Tibial nerve (tissue), 4 donors: Measurements from ENCODE around the gene ACOT13. TPM values are rescaled to one million over a fixed set of nuclear protein-coding genes. Genes with fewer than 3 reads are reported as not detected.
"Not testable (repeated sequence)": the region's sequence is repeated elsewhere in the genome, so short reads cannot be mapped to it uniquely, and the experiment has no call there.

Experiments
- DNase-seq, 2 donors: peaks; one replicate each; pipeline ENCODE4 v3.0.0-alpha.2; 2019; ENCODE audit warnings: low spot score in 2 of 2
- H3K27ac ChIP-seq, 4 donors: fragments of 200-600 bp; sonication (generic) in 3 of 4; one replicate each; pipeline ENCODE4 v1.5.1; 2017 to 2019; ENCODE audit warnings: mild to moderate bottlenecking in 1 of 4
- H3K27me3 ChIP-seq, 2 donors: fragments of 200-600 bp; sonication (generic) in 1 of 2; one replicate each; pipeline versions ENCODE4 v1.5.1 to v1.6.0; 2017 to 2019
- H3K36me3 ChIP-seq, 3 donors: fragments of 200-600 bp; sonication (generic); one replicate each; pipeline ENCODE4 v1.5.1; 2018 to 2019
- H3K4me1 ChIP-seq, 4 donors: fragments of 200-600 bp; sonication (generic) in 3 of 4; one replicate each; pipeline ENCODE4 v1.5.1; 2017 to 2019
- H3K4me3 ChIP-seq, 4 donors: fragments of 200-600 bp; sonication (generic) in 3 of 4; one replicate each; pipeline ENCODE4 v1.5.1; 2017 to 2019; ENCODE audit warnings: mild to moderate bottlenecking in 1 of 4, moderate library complexity in 1 of 4
- H3K9me3 ChIP-seq, 4 donors: fragments of 200-600 bp; sonication (generic) in 3 of 4; one replicate each; pipeline ENCODE4 v1.5.1; 2017 to 2019
- CTCF ChIP-seq, 5 experiments: fragments of 200-600 bp in 3 of 5; fragments of 450-650 bp in 2 of 5; sonication (generic) in 3 of 5; IDR thresholded peaks; one replicate each; pipeline ENCODE4 v1.5.1; 2016 to 2019; ENCODE audit warnings: antibody characterized with exemption in 5 of 5, mild to moderate bottlenecking in 3 of 5, moderate library complexity in 2 of 5
- EP300 ChIP-seq, 2 donors: sonication (generic); formaldehyde crosslinking; IDR thresholded peaks; one replicate each; pipeline ENCODE4 v1.6.1; 2017; ENCODE audit warnings: antibody characterized with exemption in 2 of 2, mild to moderate bottlenecking in 1 of 2
- POLR2A ChIP-seq, 2 donors: fragments of 450-650 bp; IDR thresholded peaks; one replicate each; pipeline ENCODE4 v1.6.1; 2017; ENCODE audit warnings: antibody characterized with exemption in 2 of 2, mild to moderate bottlenecking in 2 of 2, moderate library complexity in 2 of 2
- whole genome bisulfite sequencing, 2 donors: methylation state at CpG; one replicate each; pipeline ENCODE4 v1.1.5; 2018; 5-methylcytosine and 5-hydroxymethylcytosine counted together
- total RNA-seq, 4 donors: library from RNA; depleted of rRNA; stranded (reverse); fragments of >200 nt; gene quantifications; one replicate each; pipeline ENCODE4 v1.1.0, GENCODE V29; 2016

The ACOT13 gene
- total RNA-seq, 4 donors from 2014 or later = 3.3 to 10.2 (median 7.5) TPM

DNA sequence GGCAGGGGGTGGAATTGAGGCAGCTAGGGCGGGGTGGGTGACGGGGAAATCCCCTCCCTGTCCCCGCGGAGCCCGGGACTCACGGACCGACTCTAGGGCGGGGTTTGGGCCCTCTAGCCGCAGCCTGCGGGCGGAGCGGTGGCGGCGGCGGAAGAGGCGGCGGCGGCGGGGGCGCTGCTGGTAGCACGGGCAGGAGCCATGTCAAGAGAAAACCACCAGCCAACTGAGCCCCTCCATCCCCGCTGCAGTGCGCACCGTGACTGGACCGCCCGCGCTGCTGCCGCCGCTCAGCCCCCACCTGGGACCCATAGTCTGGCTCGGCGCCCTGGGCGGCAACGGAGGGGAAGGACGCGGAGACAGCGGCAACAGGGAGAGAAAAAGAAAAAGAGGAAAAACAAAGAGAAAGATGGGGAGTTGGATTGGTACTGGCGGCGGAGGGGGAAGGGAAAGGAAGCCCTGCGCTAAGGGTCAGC is 53.3 kb downstream of the ACOT13 start:
- 0% methylated on average over 22 to 35 of the region's 39 CpGs for WGBS, 2 donors
- H3K36me3 ChIP-seq = peaks cover 0 to 15% (median 0%) of the 10 kb centered on the region in 3 donors
- H3K27me3 ChIP-seq = no peaks in the 10 kb centered on the region
- no peaks in the 10 kb centered on the region for H3K9me3 ChIP-seq
- H3K4me1 ChIP-seq = peaks cover 0 to 41% (median 20%) of the 10 kb centered on the region in 4 donors
- peak overlapping the region; percentile 69 to 86 (median 74) for H3K4me3 ChIP-seq
- no peak for TF ChIP-seq CTCF (IDR thresholded peaks at IDR 0.05)
- no peak for TF ChIP-seq POLR2A (IDR thresholded peaks at IDR 0.05)
- TF ChIP-seq EP300 (IDR thresholded peaks at IDR 0.05) = no peak
- DNase-seq = peak in 1 of 2 donors; percentile 45
- H3K27ac ChIP-seq = peak overlapping the region; percentile 96 to 100 (median 97)

GRCh38 chr6:24720604-24721460 is 54.0 kb downstream of the ACOT13 start:
- peak overlapping the region; percentile 69 to 86 (median 74) for H3K4me3 ChIP-seq
- H3K27ac ChIP-seq = peak overlapping the region; percentile 96 to 100 (median 97)
- peak; percentile 100 for DNase-seq
- no peaks in the 10 kb centered on the region for H3K27me3 ChIP-seq
- peaks cover 0 to 35% (median 16%) of the 10 kb centered on the region in 4 donors for H3K4me1 ChIP-seq
- no peaks in the 10 kb centered on the region for H3K9me3 ChIP-seq
- TF ChIP-seq POLR2A (IDR thresholded peaks at IDR 0.05) (peak; percentile 99), CTCF (IDR thresholded peaks at IDR 0.05) (peak in 2 of 5 experiments; percentile 24 to 52), EP300 (IDR thresholded peaks at IDR 0.05) (peak; percentile 86 to 99)
- 0% methylated on average over 60 of the region's 60 CpGs for WGBS, 2 donors
- H3K36me3 ChIP-seq = peaks cover 0 to 11% (median 0%) of the 10 kb centered on the region in 3 donors

GRCh38 chr6:24721461-24722215 is 54.8 kb downstream of the ACOT13 start:
- 2 to 4% methylated on average over 26 of the region's 26 CpGs for WGBS, 2 donors
- peak in 1 of 2 donors; percentile 87 for DNase-seq
- no peaks in the 10 kb centered on the region for H3K27me3 ChIP-seq

GRCh38 chr6:24723270-24723669 is 56.4 kb downstream of the ACOT13 start:
- Histone ChIP-seq H3K9me3 (no peaks in the 10 kb centered on the region), H3K36me3 (no peaks in the 10 kb centered on the region), H3K4me1 (peaks cover 0 to 12% (median 0%) of the 10 kb centered on the region in 4 donors), H3K27me3 (no peaks in the 10 kb centered on the region), H3K4me3 (no peak overlapping the region), H3K27ac (no peak overlapping the region)
- TF ChIP-seq EP300 (IDR thresholded peaks at IDR 0.05) = no peak
- no peak for TF ChIP-seq CTCF (IDR thresholded peaks at IDR 0.05)
- no peak for TF ChIP-seq POLR2A (IDR thresholded peaks at IDR 0.05)
- WGBS, 2 donors = 90% methylated on average over 3 of the region's 3 CpGs
- no peak for DNase-seq

More at GRCh38 chr6:24721461-24722215, 54.8 kb downstream of the ACOT13 start:
- peaks cover 0 to 3% (median 0%) of the 10 kb centered on the region in 3 donors for H3K36me3 ChIP-seq
- H3K4me1 ChIP-seq = peaks cover 0 to 27% (median 12%) of the 10 kb centered on the region in 4 donors
- peak overlapping the region; percentile 31 to 86 (median 64) for H3K4me3 ChIP-seq
- peak in 1 of 2 donors; percentile 92 for TF ChIP-seq EP300 (IDR thresholded peaks at IDR 0.05)
- TF ChIP-seq POLR2A (IDR thresholded peaks at IDR 0.05) = peak; percentile 78 to 84
- no peak for TF ChIP-seq CTCF (IDR thresholded peaks at IDR 0.05)
- peak overlapping the region; percentile 96 to 100 (median 96) for H3K27ac ChIP-seq
- H3K9me3 ChIP-seq = no peaks in the 10 kb centered on the region

GRCh38 chr6:24730653-24731052 is 63.8 kb downstream of the ACOT13 start:
- H3K27ac ChIP-seq, H3K36me3 ChIP-seq, H3K4me1 ChIP-seq, H3K4me3 ChIP-seq, H3K27me3 ChIP-seq, DNase-seq: not testable (repeated sequence)
- 89 to 93% methylated on average over 3 of the region's 3 CpGs for WGBS, 2 donors
- peaks cover 0 to 16% (median 0%) of the 10 kb centered on the region in 4 donors for H3K9me3 ChIP-seq

- H3K27ac ChIP-seq, DNase-seq, H3K4me3 ChIP-seq, H3K27me3 ChIP-seq, H3K4me1 ChIP-seq, H3K36me3 ChIP-seq: not testable (repeated sequence)
- 83 to 84% methylated on average over 6 of the region's 6 CpGs for WGBS, 2 donors
- peaks cover 0 to 16% (median 0%) of the 10 kb centered on the region in 4 donors for H3K9me3 ChIP-seq
Measured at GRCh38 chr6:24731456-24732134, 64.7 kb downstream of the ACOT13 start.
